ENCODE results near the gene MFSD8.

- TF ChIP-seq, protein P1, sequence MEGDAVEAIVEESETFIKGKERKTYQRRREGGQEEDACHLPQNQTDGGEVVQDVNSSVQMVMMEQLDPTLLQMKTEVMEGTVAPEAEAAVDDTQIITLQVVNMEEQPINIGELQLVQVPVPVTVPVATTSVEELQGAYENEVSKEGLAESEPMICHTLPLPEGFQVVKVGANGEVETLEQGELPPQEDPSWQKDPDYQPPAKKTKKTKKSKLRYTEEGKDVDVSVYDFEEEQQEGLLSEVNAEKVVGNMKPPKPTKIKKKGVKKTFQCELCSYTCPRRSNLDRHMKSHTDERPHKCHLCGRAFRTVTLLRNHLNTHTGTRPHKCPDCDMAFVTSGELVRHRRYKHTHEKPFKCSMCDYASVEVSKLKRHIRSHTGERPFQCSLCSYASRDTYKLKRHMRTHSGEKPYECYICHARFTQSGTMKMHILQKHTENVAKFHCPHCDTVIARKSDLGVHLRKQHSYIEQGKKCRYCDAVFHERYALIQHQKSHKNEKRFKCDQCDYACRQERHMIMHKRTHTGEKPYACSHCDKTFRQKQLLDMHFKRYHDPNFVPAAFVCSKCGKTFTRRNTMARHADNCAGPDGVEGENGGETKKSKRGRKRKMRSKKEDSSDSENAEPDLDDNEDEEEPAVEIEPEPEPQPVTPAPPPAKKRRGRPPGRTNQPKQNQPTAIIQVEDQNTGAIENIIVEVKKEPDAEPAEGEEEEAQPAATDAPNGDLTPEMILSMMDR (IDR thresholded peaks at IDR 0.05; ENCODE audit: low read depth, low read length, missing input control): no peak
- TF ChIP-seq TAF1 (conservative IDR thresholded peaks at IDR 0.05) (no peak), ATF3 (IDR thresholded peaks at IDR 0.05) (no peak), YY1 (IDR thresholded peaks at IDR 0.05) (no peak), RAD21 (IDR thresholded peaks at IDR 0.05) (no peak)
Observed at GRCh38 chr4:127993151-127993550, 28.2 kb upstream of the MFSD8 start.

All from liver (tissue), 3 donors.